Keratinocyte (primary cell): ENCODE measurements around the gene PAIP2. TPM values are rescaled to one million over a fixed set of nuclear protein-coding genes. Genes with fewer than 3 reads are reported as not detected.

Experiments
- DNase-seq: peaks from one replicate; pipeline ENCODE4 v3.0.0-alpha.2; 2011; ENCODE audit warnings: low read depth, missing footprints, low spot score
- FAIRE-seq: peaks from 2 replicates; lab custom pipeline; 2011; peaks lifted over from hg19 to GRCh38; lab: Jason Lieb, UNC
- H2AFZ ChIP-seq: 2 replicates; pipeline ENCODE4 v1.6.0; 2012; ENCODE audit warnings: low read length, control low read depth, inconsistent platforms; ENCODE audit not compliant: control insufficient read depth
- H3K27ac ChIP-seq: 2 replicates; pipeline ENCODE4 v1.5.1; 2011; ENCODE audit warnings: low read length; ENCODE audit not compliant: control insufficient read depth, insufficient read depth
- H3K27me3 ChIP-seq: 3 replicates; pipeline ENCODE4 v1.6.0; 2011; ENCODE audit warnings: low read length; ENCODE audit not compliant: control insufficient read depth, insufficient read depth; ENCODE audit errors: extremely low read depth
- H3K36me3 ChIP-seq, 2 experiments: 2 replicates in 1 of 2; 3 replicates in 1 of 2; pipeline ENCODE4 v1.5.1; 2011; ENCODE audit warnings: low read length in 2 of 2, mild to moderate bottlenecking in 1 of 2; ENCODE audit not compliant: control insufficient read depth in 2 of 2, insufficient read depth in 2 of 2; ENCODE audit errors: extremely low read depth in 1 of 2
- H3K4me1 ChIP-seq: 3 replicates; pipeline ENCODE4 v1.5.1; 2011; ENCODE audit warnings: low read length; ENCODE audit not compliant: control insufficient read depth, insufficient read depth; ENCODE audit errors: extremely low read depth
- H3K4me2 ChIP-seq: 3 replicates; pipeline ENCODE4 v1.6.0; 2011; ENCODE audit warnings: low read depth, low read length; ENCODE audit not compliant: control insufficient read depth, insufficient read depth; ENCODE audit errors: extremely low read depth
- H3K4me3 ChIP-seq, 3 experiments: fragments of 200-600 bp in 1 of 3; sonication (generic) in 1 of 3; 2 replicates in 2 of 3; 3 replicates in 1 of 3; pipeline ENCODE4 v1.5.1; 2011 to 2016; ENCODE audit warnings: low read length in 3 of 3, mild to moderate bottlenecking in 3 of 3, control low read depth in 2 of 3, inconsistent platforms in 1 of 3, low read depth in 1 of 3, mixed read lengths in 1 of 3, mixed run types in 1 of 3, moderate library complexity in 1 of 3; ENCODE audit not compliant: control insufficient read depth in 2 of 3, insufficient read depth in 2 of 3; ENCODE audit errors: extremely low read depth in 1 of 3
- H3K79me2 ChIP-seq: 2 replicates; pipeline ENCODE4 v1.6.0; 2012; ENCODE audit warnings: low read length; ENCODE audit not compliant: control insufficient read depth, insufficient read depth
- H3K9ac ChIP-seq: 3 replicates; pipeline ENCODE4 v1.6.0; 2011; ENCODE audit warnings: low read length; ENCODE audit not compliant: control insufficient read depth, insufficient read depth; ENCODE audit errors: extremely low read depth
- H3K9me1 ChIP-seq: 3 replicates; pipeline ENCODE4 v1.6.0; 2011; ENCODE audit warnings: low read length; ENCODE audit not compliant: control insufficient read depth, insufficient read depth; ENCODE audit errors: extremely low read depth
- H3K9me3 ChIP-seq: 2 replicates; pipeline ENCODE4 v1.5.1; 2012; ENCODE audit warnings: low read depth, low read length; ENCODE audit not compliant: control insufficient read depth
- H4K20me1 ChIP-seq: 3 replicates; pipeline ENCODE4 v1.6.0; 2011; ENCODE audit warnings: low read length; ENCODE audit not compliant: control insufficient read depth, insufficient read depth; ENCODE audit errors: extremely low read depth
- EZH2 ChIP-seq: IDR thresholded peaks from one replicate; pipeline ENCODE4 v1.6.1; 2012; ENCODE audit warnings: inconsistent platforms, mild to moderate bottlenecking, low read length, moderate library complexity
- dilution Hi-C: fragments of 300-500 bp; cut with MboI; formaldehyde crosslinking; loops from one replicate; pipeline ENCODE4 v1.7.0; 2020; ENCODE audit warnings: low sequenced_read_pairs; ENCODE audit not compliant: extremely low pct_ligation_motif_present
- polyA plus RNA-seq, 5 experiments: library from polyadenylated mRNA; depleted of rRNA in 3 of 5; stranded (reverse) in 3 of 5; stranded (forward) in 1 of 5; unstranded in 1 of 5; fragments of >200 nt; gene quantifications; 1 replicate in 1 of 5; 2 replicates in 3 of 5; 3 replicates in 1 of 5; pipeline versions ENCODE4 v1.2.1 to v1.2.3, GENCODE V29; 2011 to 2012; ENCODE audit warnings: missing spikeins in 2 of 5, low read depth in 1 of 5, low replicate concordance in 1 of 5
- TF ChIP-seq, protein P1 (sequence below), 3 experiments: IDR thresholded peaks in 1 of 3; conservative IDR thresholded peaks in 1 of 3; optimal IDR thresholded peaks in 1 of 3; 2 replicates in 2 of 3; 3 replicates in 1 of 3; pipeline versions ENCODE3 to v1.5.1; 2011; ENCODE audit warnings: low read length in 3 of 3, mild to moderate bottlenecking in 3 of 3, moderate library complexity in 2 of 3, control low read depth in 1 of 3, inconsistent platforms in 1 of 3; ENCODE audit not compliant: insufficient read depth in 2 of 3; ENCODE audit errors: extremely low read depth in 1 of 3

PAIP2 gene
- polyA plus RNA-seq, 1 donor (not counting 4 experiments of a cell fraction or from before 2014, with no cell fraction given), result 65.6 TPM

DNA sequence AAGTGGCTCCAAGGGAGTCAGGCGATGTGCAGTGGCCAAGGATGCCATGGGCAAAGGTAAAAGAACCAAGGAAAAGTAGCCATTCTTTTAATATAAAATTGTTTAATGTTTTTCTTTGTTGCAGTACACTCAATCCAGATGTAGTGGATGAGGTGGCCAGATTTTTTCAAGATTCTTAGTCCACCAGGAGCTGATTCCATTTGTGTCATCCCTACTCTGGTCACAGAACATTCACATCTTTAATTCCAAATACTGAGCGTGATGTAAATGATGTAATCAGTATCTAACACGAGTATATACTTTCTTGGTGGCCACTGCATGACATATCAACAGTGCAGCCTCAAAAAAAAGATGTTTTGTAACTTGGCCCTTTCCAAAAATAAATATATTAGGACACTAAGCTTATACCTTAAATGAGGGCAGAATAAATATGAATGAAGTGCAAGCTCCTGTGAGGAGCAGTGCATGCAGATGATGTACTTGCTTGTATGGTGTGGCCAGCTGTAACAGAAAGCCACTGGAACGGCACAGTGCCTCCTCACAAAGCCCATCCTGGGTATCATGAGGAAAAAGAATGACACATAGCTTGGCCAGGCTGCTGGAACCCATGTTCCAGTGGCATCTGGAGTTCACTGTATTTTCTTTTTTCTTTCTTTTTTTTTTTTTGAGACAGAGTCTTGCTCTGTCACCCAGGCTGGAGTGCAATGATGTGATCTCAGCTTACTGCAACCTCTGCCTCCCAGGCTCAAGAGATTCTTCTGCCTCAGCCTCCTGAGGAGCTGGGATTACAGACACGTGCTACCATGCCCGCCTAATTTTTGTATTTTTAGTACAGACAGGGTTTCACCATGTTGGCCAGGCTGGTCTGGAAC lies 68.7 kb downstream of the PAIP2 start:
- Histone ChIP-seq H3K4me3 (no peak overlapping the region), H3K4me1 (peaks cover 19% of the 10 kb centered on the region), H4K20me1 (no peaks in the 10 kb centered on the region), H3K9ac (no peak overlapping the region), H3K79me2 (no peaks in the 10 kb centered on the region), H3K4me2 (no peak overlapping the region), H3K27ac (no peak overlapping the region), H3K36me3 (no peaks in the 10 kb centered on the region), H2AFZ (no peak overlapping the region), H3K27me3 (no peaks in the 10 kb centered on the region), H3K9me3 (no peaks in the 10 kb centered on the region), H3K9me1 (no peaks in the 10 kb centered on the region)
- TF ChIP-seq, protein P1, sequence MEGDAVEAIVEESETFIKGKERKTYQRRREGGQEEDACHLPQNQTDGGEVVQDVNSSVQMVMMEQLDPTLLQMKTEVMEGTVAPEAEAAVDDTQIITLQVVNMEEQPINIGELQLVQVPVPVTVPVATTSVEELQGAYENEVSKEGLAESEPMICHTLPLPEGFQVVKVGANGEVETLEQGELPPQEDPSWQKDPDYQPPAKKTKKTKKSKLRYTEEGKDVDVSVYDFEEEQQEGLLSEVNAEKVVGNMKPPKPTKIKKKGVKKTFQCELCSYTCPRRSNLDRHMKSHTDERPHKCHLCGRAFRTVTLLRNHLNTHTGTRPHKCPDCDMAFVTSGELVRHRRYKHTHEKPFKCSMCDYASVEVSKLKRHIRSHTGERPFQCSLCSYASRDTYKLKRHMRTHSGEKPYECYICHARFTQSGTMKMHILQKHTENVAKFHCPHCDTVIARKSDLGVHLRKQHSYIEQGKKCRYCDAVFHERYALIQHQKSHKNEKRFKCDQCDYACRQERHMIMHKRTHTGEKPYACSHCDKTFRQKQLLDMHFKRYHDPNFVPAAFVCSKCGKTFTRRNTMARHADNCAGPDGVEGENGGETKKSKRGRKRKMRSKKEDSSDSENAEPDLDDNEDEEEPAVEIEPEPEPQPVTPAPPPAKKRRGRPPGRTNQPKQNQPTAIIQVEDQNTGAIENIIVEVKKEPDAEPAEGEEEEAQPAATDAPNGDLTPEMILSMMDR (optimal IDR thresholded peaks at IDR 0.05 in 1 of 3, IDR thresholded peaks at IDR 0.05 in 1 of 3, conservative IDR thresholded peaks at IDR 0.05 in 1 of 3; ENCODE audit: extremely low read depth in 1 of 3, insufficient read depth in 2 of 3, low read length in 3 of 3), result no peak
- no peak for TF ChIP-seq EZH2
- DNase-seq (no peak), FAIRE-seq (no peak)
- dilution Hi-C loops, result no loop called here

DNA sequence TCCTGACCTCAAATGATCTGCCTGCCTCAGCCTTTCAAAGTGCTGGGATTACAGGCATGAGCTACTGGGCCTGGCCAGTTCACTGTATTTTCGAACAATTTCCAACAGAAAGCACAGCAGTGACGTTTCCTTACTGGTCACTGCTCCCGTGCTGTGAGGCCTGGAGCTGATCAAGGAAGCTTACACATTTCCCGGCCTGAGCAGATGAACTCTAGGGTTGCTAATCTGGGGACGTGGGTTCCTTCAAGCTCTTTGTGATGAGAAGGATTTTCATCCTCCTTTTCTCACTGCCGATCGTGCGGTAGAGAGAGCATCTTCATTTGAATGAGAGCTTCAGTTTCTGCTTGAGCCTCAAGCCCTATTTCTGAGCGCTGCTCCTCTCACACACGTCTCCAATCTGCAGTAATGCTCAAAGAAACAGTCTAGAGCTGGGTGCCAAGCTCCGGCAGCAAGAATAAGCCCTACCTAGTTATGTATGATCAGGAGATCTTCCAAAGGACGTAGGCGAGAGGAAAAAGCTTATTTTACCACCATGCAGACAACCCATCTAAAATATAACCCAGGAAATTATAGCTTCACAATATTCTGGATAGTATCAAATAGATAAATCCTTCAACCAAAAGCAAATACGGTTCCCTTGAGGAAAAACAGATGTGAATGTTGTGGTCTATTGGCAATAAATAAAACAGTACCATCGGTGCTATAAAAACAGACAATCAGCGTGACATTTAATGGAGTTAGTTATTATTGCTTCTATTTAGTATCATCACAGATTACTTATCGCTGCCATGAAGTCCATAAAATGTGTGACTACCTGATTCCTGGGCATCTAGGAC lies 69.6 kb downstream of the PAIP2 start:
- DNase-seq (no peak), FAIRE-seq (no peak)
- Histone ChIP-seq H4K20me1 (no peaks in the 10 kb centered on the region), H3K27ac (no peak overlapping the region), H3K79me2 (no peaks in the 10 kb centered on the region), H3K9me1 (no peaks in the 10 kb centered on the region), H3K9me3 (no peaks in the 10 kb centered on the region), H3K4me3 (no peak overlapping the region), H3K4me2 (no peak overlapping the region), H3K27me3 (no peaks in the 10 kb centered on the region), H3K36me3 (no peaks in the 10 kb centered on the region), H2AFZ (no peak overlapping the region), H3K4me1 (peaks cover 26% of the 10 kb centered on the region), H3K9ac (no peak overlapping the region)
- TF ChIP-seq EZH2, result no peak
- TF ChIP-seq, protein P1 (optimal IDR thresholded peaks at IDR 0.05 in 1 of 3, IDR thresholded peaks at IDR 0.05 in 1 of 3, conservative IDR thresholded peaks at IDR 0.05 in 1 of 3; ENCODE audit: extremely low read depth in 1 of 3, insufficient read depth in 2 of 3, low read length in 3 of 3), result no peak
- dilution Hi-C loops, result no loop called here
